ENCODE measurements around the gene KANK3.
"Not testable (repeated sequence)": the region's sequence is repeated elsewhere in the genome, so short reads cannot be mapped to it uniquely, and the experiment has no call there.

KANK3 gene

DNA sequence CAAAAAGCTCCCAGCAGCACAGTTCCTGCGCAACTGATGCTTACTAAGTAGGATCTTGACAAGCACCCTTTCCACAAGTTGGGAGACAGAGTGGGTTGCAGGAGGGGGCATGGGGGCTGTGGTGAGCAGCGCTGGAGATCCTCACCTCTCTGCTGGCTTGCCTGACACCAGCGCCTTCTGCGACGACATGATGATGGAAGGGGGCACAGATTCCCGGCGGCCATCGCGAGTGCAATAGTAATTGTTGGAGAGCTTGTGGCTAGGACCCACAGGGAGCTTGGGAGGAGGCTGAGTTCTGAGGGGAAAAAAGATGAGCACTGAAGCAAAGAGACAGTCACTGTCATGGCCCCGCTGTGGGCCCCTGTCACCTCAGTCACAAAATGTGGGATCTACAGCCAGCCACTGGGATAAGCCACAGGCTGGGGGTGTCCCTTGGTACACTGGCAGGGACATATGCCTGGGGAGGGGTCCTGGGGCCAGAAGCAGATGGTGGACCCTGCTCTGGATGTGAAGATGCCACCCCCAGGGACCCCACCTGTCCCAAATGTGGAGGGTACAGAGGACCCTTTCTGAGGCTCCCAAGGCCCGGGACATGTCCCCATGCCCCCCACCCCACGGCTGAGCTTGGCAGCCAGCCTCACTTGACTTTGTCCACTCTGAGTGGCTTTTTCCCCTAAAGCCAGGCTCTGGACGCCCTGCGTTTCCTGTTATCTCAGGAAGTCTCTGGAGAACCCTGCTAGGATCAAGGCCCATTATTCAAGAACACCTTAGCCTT lies 26.5 kb downstream of the KANK3 start:
- DNase-seq: no peak

DNA sequence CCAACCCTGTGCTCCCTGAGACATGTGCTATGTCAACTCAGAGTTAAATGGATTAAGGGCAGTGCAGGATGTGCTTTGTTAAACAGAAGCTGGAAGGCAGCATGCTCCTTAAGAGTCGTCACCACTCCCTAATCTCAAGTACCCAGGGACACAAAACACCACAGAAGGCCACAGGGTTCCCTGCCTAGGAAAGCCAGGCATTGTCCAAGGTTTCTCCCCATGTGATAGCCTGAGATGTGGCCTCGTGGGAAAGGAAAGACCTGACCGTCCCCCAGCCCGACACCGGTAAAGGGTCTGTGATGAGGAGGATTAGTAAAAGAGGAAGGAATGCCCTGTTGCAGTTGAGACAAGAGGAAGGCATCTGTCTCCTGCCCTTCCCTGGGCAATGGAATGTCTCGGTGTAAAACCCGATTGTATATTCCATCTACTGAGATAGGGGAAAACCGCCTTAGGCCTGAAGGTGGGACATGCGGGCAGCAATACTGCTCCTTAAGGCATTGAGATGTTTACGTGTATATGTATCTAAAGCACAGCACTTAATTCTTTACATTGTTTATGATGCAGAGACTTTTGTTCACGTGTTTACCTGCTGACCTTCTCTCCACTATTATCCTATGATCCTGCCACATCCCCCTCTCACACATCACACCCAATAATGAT lies 28.0 kb downstream of the KANK3 start:
- DNase-seq: not testable (repeated sequence)

- no peak for DNase-seq
These were observed 31.4 kb downstream of the KANK3 start for GRCh38 chr19:8311461-8312260.

GRCh38 chr19:8310342-8311055 lies 32.6 kb downstream of the KANK3 start:
- no peak for DNase-seq

- DNase-seq: no peak
These were observed 34.2 kb downstream of the KANK3 start for GRCh38 chr19:8308891-8309291.

GRCh38 chr19:8307965-8308866 lies 34.8 kb downstream of the KANK3 start, which contains the start of gene CD320:
Gene CD320 (minus strand): TSS chr19:8308358. CDS start chr19:8308290, 68 bp downstream.
- peak; percentile 88 for DNase-seq

DNA sequence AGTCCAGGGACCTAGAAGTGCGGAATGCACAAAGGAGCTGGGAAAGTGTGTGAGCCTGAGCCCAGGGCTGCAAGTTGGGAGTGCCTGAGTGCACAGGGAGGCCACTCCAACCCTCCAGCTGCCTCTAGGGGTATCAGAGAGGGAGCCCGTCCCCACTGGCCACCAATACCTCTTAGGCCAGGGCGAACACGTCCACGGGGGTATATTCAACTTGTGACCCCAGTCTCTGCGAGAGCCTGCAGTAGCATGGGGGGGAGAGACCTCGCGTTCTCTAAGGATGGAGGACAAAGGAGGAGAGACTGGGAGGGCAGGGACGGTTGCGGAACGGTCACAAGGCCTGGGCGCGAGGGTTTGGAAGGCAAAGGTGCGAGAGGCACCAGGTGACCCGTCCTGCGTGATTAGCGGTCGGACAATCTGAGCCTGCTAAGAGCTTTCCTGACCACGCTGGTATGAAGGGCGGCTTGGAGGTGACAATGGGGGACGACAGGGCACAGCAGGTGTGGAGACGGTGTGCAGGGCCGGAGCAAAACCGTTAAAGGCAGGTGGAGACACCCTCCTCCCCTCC lies 35.6 kb downstream of the KANK3 start:
- no peak for DNase-seq

GRCh38 chr19:8306235-8307054 lies 36.6 kb downstream of the KANK3 start:
- DNase-seq: no peak

GRCh38 chr19:8305798-8306197 lies 37.3 kb downstream of the KANK3 start:
- DNase-seq: no peak

GRCh38 chr19:8304841-8305621 lies 38.0 kb downstream of the KANK3 start:
- no peak for DNase-seq

- DNase-seq: no peak
These were observed 40.3 kb downstream of the KANK3 start for GRCh38 chr19:8302734-8303133.

DNA sequence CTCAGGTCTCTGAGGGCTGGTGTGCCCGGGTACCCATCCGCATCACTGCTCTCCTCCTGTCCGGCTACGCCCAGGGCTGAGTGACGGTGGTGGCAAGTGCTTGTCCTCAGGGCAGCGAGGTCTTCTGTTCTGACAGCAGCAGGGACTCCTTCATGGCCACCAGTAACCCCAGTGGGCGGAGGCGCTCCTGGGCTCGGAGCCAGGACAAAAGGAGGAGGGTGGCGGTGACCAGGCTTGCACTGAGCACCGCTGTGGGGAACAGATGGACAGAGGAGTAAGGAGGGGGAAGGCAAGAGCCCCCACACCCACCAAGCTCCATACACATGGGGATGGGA lies 40.7 kb downstream of the KANK3 start:
- no peak for DNase-seq

GRCh38 chr19:8291337-8291736 lies 51.7 kb downstream of the KANK3 start:
- DNase-seq: not testable (repeated sequence)

DNA sequence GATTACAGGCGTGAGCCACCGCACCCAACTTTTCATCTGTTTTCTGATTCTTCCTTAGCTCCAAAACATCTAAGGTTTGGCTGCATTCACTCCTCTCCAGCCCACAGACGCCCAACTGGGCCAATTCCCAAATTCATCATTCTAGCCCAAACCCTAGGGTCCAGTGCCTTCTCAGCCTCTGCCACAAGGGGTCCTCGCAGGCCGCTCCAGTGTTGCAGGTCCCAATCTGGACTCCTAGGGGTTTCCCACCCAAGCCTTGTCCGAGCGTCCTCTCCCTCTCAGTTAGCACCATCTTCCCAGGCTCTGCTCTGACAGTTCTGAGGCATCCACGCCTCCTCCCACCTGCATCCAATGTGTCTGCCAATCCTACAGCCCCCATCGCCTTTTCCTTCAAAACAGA lies 66.6 kb downstream of the KANK3 start:
- not testable (repeated sequence) for DNase-seq

Data from NCI-H146 (cell line).